IPS-18c (cell line): Measurements from ENCODE around the gene TULP4.

Source experiments
- H3K4me3 ChIP-seq: 2 replicates; pipeline ENCODE4 v1.7.0; 2013; ENCODE audit warnings: low read depth, mild to moderate bottlenecking, low read length, moderate library complexity; ENCODE audit not compliant: insufficient read depth
- H3K9me3 ChIP-seq: one replicate; pipeline ENCODE4 v1.6.1; 2013; ENCODE audit warnings: mild to moderate bottlenecking, low read length, moderate library complexity; ENCODE audit not compliant: control insufficient read depth, insufficient read depth

TULP4 gene

GRCh38 chr6:158531566-158531965 is 219.3 kb downstream of the TULP4 start:
- H3K4me3 ChIP-seq, result no peak overlapping the region
- H3K9me3 ChIP-seq, result no peaks in the 10 kb centered on the region

DNA sequence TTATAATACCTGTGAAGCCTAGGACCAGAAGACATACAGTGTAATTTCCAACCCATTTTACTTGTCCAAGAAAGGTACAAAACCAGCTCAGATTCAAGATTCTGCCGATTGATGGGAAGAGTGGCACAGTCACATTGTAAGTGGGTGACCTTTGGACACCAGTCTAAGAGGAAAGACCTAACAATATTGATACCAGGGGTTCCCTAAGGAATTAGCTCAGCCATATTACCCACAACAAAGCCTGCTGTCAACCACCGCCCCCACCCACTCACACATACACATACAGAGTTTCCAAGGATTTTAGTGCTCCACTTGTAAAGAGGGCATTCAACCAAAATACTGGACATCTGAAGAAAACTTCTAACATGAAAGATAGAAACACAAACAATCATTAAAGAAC is 219.7 kb downstream of the TULP4 start:
- Histone ChIP-seq H3K4me3 (no peak overlapping the region), H3K9me3 (no peaks in the 10 kb centered on the region)

DNA sequence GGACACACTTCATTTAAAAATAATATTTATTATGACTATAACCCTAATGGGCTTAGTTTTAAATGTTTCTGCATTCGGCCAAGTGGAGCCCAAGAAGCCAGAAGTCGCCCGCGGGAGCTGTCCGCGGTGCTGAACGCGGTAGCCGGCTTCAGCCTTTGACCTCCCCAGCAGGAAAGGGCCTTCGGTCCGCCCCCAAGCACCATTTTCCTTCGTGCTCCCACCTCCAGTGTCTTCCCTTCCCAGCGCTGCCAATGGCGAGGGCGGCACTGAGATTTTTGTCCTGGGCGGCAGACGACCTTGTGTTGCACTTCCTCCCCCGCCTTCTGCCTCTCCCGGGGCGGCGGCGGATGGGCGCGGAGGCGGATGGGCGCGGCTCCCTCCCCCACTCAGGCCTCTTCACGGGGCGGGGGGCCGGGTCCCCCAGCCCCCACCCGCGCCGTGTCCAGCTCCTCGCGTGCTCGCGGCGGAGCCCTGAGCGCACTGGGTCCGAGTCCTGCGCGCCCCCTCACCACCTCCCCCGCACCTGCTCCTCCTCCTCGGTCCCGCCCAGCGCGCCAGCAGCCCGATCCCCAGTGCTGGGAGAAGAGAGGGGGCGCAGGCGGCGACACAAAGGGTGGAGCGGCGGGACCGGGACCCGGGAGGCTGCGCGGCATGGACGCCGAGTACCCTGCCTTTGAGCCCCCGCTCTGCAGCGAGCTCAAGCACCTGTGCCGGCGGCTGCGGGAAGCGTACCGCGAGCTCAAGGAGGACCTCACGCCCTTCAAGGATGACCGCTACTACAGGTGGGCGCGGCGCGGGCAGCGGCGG is 224.0 kb downstream of the TULP4 start:
- H3K9me3 ChIP-seq, result no peaks in the 10 kb centered on the region
- H3K4me3 ChIP-seq, result peak overlapping the region; percentile 86

DNA sequence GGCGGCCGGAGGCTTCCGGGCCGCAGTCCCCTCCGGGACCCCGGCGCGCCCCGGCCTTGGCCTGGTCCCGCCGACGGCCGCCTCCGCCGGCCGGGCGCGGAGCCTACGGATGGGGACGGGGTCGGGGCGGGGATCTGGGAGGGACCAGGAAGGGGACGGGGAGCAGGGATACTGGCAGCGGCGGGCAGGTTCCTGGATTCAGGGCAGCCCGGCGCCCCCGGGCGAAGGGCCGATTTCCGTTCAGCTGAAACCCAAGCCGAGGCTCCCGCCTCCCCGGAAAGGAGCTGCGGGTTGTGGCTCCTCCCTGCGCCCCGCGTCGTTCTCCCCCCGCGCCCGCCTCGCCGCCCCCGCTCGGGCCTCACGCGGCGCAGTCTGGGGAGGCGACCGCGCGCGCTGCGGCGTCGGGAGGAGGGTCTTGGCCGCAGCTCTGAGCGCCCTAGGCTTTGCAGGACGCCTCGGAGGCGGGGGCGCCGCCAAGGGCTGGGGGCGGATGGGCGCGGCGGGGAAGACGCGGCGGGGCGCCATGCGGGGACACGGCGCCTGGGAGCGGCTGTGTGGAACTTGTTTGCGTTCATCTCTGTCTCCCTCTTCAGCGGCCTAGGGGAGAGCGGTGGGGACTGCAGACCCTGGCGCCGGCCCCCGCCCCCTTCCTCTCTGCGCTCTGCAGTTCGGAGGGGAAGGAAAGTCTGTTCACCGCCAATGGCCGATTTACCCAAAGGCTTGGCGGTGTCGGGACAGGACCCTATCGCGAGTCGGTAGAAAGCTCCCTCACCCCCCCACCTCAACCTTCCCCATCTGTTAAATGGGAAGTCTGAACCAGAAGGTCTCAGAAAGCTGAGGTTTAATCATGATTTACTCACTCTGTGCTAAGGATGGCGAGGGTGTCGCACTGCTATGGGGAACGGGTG is 224.9 kb downstream of the TULP4 start:
- H3K4me3 ChIP-seq, result peak overlapping the region; percentile 86
- no peaks in the 10 kb centered on the region for H3K9me3 ChIP-seq

- Histone ChIP-seq H3K9me3 (no peaks in the 10 kb centered on the region), H3K4me3 (no peak overlapping the region)
These were observed 226.5 kb downstream of the TULP4 start for GRCh38 chr6:158538741-158539140.

DNA sequence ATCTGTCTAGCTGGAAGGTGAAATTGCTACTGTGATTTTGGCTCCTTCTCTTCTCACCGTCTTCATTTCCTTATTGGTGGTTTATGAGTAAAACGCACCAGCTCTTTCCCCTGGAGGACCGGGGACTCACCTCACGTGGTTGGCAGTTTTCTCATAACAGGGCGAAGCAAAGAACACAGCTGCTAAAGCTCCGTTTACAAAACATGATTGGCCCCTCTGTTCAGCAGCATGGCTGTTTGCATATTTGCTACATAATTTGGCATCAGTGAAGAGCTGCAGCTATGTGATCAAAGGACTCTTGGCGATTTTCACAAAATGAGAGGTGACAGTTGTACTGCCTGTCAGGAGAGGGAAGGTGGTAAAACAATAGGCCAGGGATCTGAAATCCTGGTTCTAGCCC is 227.1 kb downstream of the TULP4 start:
- no peak overlapping the region for H3K4me3 ChIP-seq

DNA sequence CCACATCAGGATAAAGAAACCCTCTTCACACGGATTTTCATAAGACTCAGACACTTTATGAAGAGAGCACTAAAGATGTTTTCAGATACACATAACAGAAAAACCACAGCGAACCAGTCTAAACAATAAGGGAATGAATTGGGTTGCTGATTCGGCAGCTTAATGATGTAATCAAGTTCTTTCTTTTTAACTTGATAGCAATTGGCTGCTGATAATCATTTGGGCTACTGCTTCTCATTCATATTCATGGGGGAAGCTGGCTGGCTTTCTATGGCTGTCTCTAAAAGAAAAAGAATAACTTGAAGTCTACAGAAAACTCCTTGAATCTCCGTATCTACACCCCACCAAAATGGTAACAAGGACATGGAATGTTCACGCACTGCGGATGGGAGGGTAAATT is 227.6 kb downstream of the TULP4 start:
- Histone ChIP-seq H3K4me3 (no peak overlapping the region), H3K9me3 (no peaks in the 10 kb centered on the region)

More for the DNA sequence above, 227.1 kb downstream of the TULP4 start:
- H3K9me3 ChIP-seq, result no peaks in the 10 kb centered on the region

DNA sequence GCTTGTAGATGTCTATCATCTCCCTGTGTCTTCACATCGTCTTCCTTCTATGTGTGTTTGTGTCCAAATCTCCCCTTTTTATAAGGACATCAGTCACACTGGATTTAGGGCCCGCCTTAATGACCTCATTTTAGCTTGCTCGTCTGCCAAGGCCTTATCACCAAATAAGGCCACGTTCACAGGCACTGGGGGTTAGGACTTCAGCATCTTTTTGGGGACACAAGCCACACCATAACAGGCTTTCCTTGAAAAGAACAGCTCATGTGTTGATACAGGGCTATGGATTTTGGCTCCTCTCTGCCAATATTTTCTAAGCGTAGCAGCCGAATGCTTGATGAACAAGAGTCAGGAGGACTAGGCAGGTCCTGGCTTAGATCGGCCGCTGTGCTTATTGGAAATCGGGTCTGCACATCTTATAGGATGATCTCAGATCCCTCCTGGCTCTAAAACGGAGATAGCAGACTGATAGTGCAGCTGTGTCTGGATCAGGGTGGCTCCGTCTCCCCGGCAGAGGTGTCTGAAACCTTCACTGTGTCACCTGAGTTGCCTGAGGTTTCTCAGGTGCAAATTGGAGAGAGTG is 231.4 kb downstream of the TULP4 start:
- Histone ChIP-seq H3K9me3 (no peaks in the 10 kb centered on the region), H3K4me3 (no peak overlapping the region)

DNA sequence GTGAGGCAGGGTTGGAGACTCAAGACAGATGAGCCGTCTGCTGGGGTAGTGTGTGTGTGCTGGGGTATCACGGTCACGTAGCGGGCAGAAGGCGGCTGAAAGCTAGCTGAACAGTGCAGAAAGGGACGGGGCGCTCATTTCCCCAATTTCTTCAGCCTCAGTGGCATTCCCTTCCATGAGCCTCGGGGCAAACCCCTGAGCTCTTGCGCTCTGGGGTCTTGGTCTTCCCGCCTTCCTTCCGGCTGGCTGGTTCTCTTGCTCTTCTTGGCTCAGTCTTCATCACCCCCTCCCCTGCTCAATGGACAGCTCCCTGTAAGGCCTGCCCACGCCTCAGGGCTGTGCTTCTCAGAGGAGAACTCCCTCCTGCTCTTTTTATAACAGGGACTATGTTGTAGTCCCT is 232.2 kb downstream of the TULP4 start:
- H3K4me3 ChIP-seq, result no peak overlapping the region
- no peaks in the 10 kb centered on the region for H3K9me3 ChIP-seq

DNA sequence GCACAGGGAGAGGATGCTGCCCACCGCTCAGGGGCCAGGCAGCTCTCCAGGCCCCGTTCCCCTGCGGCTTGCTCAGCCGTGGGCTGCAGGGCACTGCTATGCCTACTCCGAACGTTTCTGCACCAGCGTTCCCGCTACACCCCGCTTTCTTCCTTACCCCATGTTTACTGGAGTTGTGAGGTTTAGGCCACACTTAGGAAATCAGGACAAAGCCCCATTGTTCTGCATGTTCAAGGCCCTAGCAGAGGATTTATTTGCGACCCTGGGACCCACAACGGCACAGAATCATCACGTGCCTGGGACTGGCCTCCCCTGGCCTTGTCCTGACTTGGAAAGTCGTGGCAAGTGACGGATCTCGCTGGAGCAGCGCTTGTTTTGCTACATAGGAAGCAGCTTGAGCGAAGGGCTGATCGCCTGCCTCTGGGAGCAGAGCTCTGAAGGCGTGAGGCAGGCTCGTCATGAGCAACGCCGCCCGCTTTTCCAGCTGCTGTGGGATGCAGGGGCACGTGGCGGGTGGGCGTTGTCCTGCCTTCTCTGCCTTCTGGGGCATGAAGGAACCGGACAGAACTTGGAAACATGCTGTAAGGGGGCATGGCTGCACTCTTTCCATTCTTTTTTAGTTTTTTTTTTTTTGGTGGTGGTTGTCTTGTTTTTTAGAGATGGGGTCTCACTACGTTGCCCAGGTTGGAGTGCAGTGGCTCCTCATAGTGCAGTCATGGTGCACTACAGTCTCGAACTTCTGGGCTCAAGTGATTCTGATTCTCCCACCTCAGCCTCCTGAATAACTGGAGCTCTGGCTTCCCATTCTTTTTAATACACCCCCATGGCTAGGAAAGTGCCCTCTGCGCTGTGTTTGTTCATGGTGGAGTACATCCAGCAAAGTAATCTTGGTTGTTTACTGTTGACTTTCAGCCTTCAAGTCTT is 233.0 kb downstream of the TULP4 start:
- Histone ChIP-seq H3K4me3 (no peak overlapping the region), H3K9me3 (no peaks in the 10 kb centered on the region)

- no peak overlapping the region for H3K4me3 ChIP-seq
- no peaks in the 10 kb centered on the region for H3K9me3 ChIP-seq
These were observed 236.3 kb downstream of the TULP4 start for GRCh38 chr6:158548418-158549161.

- no peak overlapping the region for H3K4me3 ChIP-seq
- no peaks in the 10 kb centered on the region for H3K9me3 ChIP-seq
These were observed 240.0 kb downstream of the TULP4 start for GRCh38 chr6:158552055-158552795.

DNA sequence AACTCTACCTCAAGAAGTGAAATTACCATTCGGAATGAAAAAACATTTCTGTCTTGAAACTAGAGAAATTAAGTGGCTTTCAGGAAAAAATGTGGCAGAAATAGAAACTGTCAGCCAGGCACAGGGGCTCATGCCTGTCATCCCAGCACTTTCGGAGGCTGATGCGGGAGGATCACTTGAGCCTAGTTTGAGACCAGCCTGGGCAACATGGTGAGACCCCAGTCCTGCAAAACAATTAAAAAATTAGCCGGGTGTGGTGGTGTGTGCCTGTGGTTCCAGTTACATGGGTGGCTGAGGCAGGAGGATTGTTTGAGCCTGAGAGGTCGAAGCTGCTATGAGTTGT is 240.5 kb downstream of the TULP4 start:
- Histone ChIP-seq H3K9me3 (no peaks in the 10 kb centered on the region), H3K4me3 (no peak overlapping the region)

DNA sequence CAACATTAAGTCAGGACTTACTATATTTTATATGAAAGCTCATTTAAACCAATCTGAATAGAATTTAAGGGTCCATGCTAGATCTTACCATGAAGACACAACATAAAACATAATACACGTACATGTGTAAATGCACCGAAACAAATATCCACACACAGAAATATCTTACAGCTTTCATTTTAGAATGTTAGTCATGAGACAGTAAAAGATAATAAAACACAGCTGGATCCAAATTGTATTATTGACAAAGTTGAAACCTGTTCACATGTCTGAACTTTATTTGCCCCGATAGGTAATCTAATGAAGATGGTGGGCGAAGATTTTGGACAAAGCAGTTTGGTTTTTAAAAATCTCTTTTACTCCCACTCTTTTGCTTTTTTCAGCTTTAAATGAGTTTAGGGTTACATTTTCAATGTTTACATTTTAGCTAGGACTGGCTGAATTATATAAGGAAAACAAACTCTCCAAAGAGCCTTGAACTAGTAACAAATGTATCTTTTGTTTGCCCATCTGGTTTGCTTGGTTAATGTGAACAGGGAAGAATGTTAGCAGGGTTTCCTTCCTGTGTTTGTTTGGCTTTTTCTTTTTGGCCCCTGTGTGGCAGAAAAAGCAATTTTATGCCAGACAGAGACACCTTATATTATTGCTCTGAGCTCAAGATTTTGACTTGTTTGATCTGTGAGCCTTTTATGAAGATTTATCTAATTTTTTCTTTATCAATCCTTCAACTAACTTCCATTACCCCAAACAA is 242.5 kb downstream of the TULP4 start:
- no peak overlapping the region for H3K4me3 ChIP-seq
- H3K9me3 ChIP-seq, result peaks cover 3% of the 10 kb centered on the region

GRCh38 chr6:158556113-158556512 is 243.8 kb downstream of the TULP4 start:
- Histone ChIP-seq H3K9me3 (peaks cover 5% of the 10 kb centered on the region), H3K4me3 (no peak overlapping the region)
